HEK293 (cell line): ENCODE results near the gene HTR3B.

Experiments used
- CTCF ChIA-PET: fragments of 350-600 bp; formaldehyde crosslinking; extraction: SDS; loops from one replicate; lab custom pipeline; 2021; ENCODE audit warnings: antibody characterized with exemption; lab: Yijun Ruan, JAX
- POLR2A ChIA-PET: fragments of 300-600 bp; formaldehyde crosslinking; extraction: SDS; loops from one replicate; lab custom pipeline; 2020; ENCODE audit warnings: antibody characterized with exemption, inconsistent platforms; lab: Yijun Ruan, JAX
- H3K27ac ChIP-seq: fragments of 200-500 bp; sonication (Bioruptor generic); 2 replicates; pipeline ENCODE4 v1.5.1; 2014; ENCODE audit warnings: low read depth, low read length, control low read depth, inconsistent platforms; ENCODE audit errors: extremely low read depth
- H3K36me3 ChIP-seq, 2 experiments: fragments of 200-500 bp in 1 of 2; sonication (Bioruptor generic) in 1 of 2; 1 replicate in 1 of 2; 2 replicates in 1 of 2; pipeline ENCODE4 v1.5.1; 2014 to 2017; ENCODE audit warnings: inconsistent platforms in 2 of 2, low read length in 2 of 2; ENCODE audit not compliant: control insufficient read depth in 2 of 2, insufficient read depth in 1 of 2
- H3K4me1 ChIP-seq: fragments of 200-500 bp; sonication (Bioruptor generic); 2 replicates; pipeline ENCODE4 v1.5.1; 2014; ENCODE audit warnings: mild to moderate bottlenecking, low read length, inconsistent platforms; ENCODE audit not compliant: control insufficient read depth, insufficient read depth
- H3K4me3 ChIP-seq: 2 replicates; pipeline ENCODE4 v1.5.1; 2011; ENCODE audit warnings: low read depth, mild to moderate bottlenecking, control low read depth, low read length, moderate library complexity
- H3K9me3 ChIP-seq: fragments of 200-500 bp; sonication (Bioruptor generic); 2 replicates; pipeline ENCODE4 v1.5.1; 2014; ENCODE audit warnings: low read depth, low read length, inconsistent platforms; ENCODE audit not compliant: control insufficient read depth, insufficient read depth
- FEZF1 ChIP-seq: fragments of 450-650 bp; formaldehyde crosslinking; IDR thresholded peaks from 2 replicates; pipeline ENCODE4 v1.5.1; 2016; ENCODE audit warnings: missing biosample characterization, missing genetic modification characterization
- OSR2 ChIP-seq: fragments of 450-650 bp; formaldehyde crosslinking; IDR thresholded peaks from 2 replicates; pipeline ENCODE4 v1.5.1; 2016; ENCODE audit warnings: missing biosample characterization, missing genetic modification characterization
- SP3 ChIP-seq: fragments of 450-650 bp; formaldehyde crosslinking; IDR thresholded peaks from 2 replicates; pipeline ENCODE4 v1.5.1; 2016; ENCODE audit warnings: missing biosample characterization, missing genetic modification characterization
- TRIM28 ChIP-seq: IDR thresholded peaks from 2 replicates; pipeline ENCODE4 v1.6.1; 2011; ENCODE audit warnings: low read length, control low read depth, borderline replicate concordance
- WT1 ChIP-seq: fragments of 450-650 bp; formaldehyde crosslinking; IDR thresholded peaks from 2 replicates; pipeline ENCODE4 v1.5.1; 2016; ENCODE audit warnings: missing biosample characterization, missing genetic modification characterization
- ZNF112 ChIP-seq: fragments of 450-650 bp; formaldehyde crosslinking; IDR thresholded peaks from 2 replicates; pipeline ENCODE4 v1.5.0; 2017; ENCODE audit warnings: missing biosample characterization, missing genetic modification characterization
- ZNF19 ChIP-seq: fragments of 450-650 bp; formaldehyde crosslinking; IDR thresholded peaks from 2 replicates; pipeline ENCODE4; 2016; ENCODE audit warnings: missing biosample characterization, missing genetic modification characterization, low read depth
- ZNF214 ChIP-seq: fragments of 450-650 bp; formaldehyde crosslinking; IDR thresholded peaks from 2 replicates; pipeline ENCODE4 v1.5.1; 2017; ENCODE audit warnings: missing biosample characterization, mild to moderate bottlenecking, missing genetic modification characterization, borderline replicate concordance
- ZNF324 ChIP-seq: fragments of 450-650 bp; formaldehyde crosslinking; IDR thresholded peaks from 2 replicates; pipeline ENCODE4 v1.5.1; 2016; ENCODE audit warnings: missing biosample characterization, missing genetic modification characterization
- ZNF518A ChIP-seq: fragments of 450-650 bp; formaldehyde crosslinking; conservative IDR thresholded peaks from 2 replicates; pipeline ENCODE4 v1.5.1; 2016; ENCODE audit warnings: low read depth, missing biosample characterization, missing genetic modification characterization
- ZNF529 ChIP-seq: fragments of 450-650 bp; formaldehyde crosslinking; IDR thresholded peaks from 2 replicates; pipeline ENCODE4 v1.5.1; 2017; ENCODE audit warnings: missing genetic modification characterization, missing biosample characterization; ENCODE audit not compliant: insufficient replicate concordance
- ZNF610 ChIP-seq: fragments of 450-650 bp; formaldehyde crosslinking; IDR thresholded peaks from 2 replicates; pipeline ENCODE4 v1.5.1; 2016; ENCODE audit warnings: missing biosample characterization, missing genetic modification characterization, borderline replicate concordance
- ZNF624 ChIP-seq: fragments of 450-650 bp; formaldehyde crosslinking; IDR thresholded peaks from 2 replicates; pipeline ENCODE4 v1.5.1; 2017; ENCODE audit warnings: missing biosample characterization, missing genetic modification characterization
- ZNF626 ChIP-seq: fragments of 450-650 bp; sonication (Bioruptor Pico); formaldehyde crosslinking; IDR thresholded peaks from 2 replicates; pipeline ENCODE4 v1.5.1; 2018; ENCODE audit warnings: missing biosample characterization, missing genetic modification characterization, inconsistent platforms
- ZNF660 ChIP-seq: fragments of 450-650 bp; IDR thresholded peaks from 2 replicates; pipeline ENCODE4 v1.5.1; 2018; ENCODE audit warnings: missing biosample characterization, mild to moderate bottlenecking, missing genetic modification characterization
- ZNF768 ChIP-seq: fragments of 450-650 bp; formaldehyde crosslinking; IDR thresholded peaks from 2 replicates; pipeline ENCODE4 v1.5.1; 2018; ENCODE audit warnings: missing biosample characterization, mild to moderate bottlenecking, missing genetic modification characterization
- ZNF792 ChIP-seq: fragments of 450-650 bp; formaldehyde crosslinking; IDR thresholded peaks from 2 replicates; pipeline ENCODE4 v1.5.1; 2016; ENCODE audit warnings: missing biosample characterization, missing genetic modification characterization
- ZNF837 ChIP-seq: fragments of 450-650 bp; formaldehyde crosslinking; IDR thresholded peaks from 2 replicates; pipeline ENCODE4 v1.5.1; 2016; ENCODE audit warnings: missing biosample characterization, missing genetic modification characterization
- TF ChIP-seq, protein P1 (sequence below): fragments of 450-650 bp; formaldehyde crosslinking; IDR thresholded peaks from 2 replicates; pipeline ENCODE4 v1.5.1; 2016; ENCODE audit warnings: missing biosample characterization, missing genetic modification characterization
- TF ChIP-seq, protein P2 (sequence below): fragments of 450-650 bp; formaldehyde crosslinking; IDR thresholded peaks from 2 replicates; pipeline ENCODE4 v1.5.0; 2017; ENCODE audit warnings: missing biosample characterization, missing genetic modification characterization, borderline replicate concordance
- TF ChIP-seq, protein P3 (sequence below): fragments of 450-650 bp; formaldehyde crosslinking; IDR thresholded peaks from 2 replicates; pipeline ENCODE4 v1.5.1; 2016; ENCODE audit warnings: missing biosample characterization, missing genetic modification characterization
- TF ChIP-seq, protein P4 (sequence below): fragments of 450-650 bp; formaldehyde crosslinking; IDR thresholded peaks from 2 replicates; pipeline ENCODE4 v1.5.1; 2016; ENCODE audit warnings: missing biosample characterization, missing genetic modification characterization, borderline replicate concordance

HTR3B gene

GRCh38 chr11:113901141-113901540, 3.5 kb upstream of the HTR3B start:
- ChIA-PET CTCF (interaction anchor here (1.3 kb wide), 1 partner anchor 360 kb away, joined by 10 read pairs; no protein-coding TSS in a partner anchor), POLR2A (no interaction called here)
- Histone ChIP-seq H3K4me3 (no peak overlapping the region), H3K36me3 (no peaks in the 10 kb centered on the region), H3K27ac (no peak overlapping the region), H3K4me1 (0 out of 2 replicates have a peak, but pooled peaks cover 3% of the 10 kb centered on the region), H3K9me3 (no peaks in the 10 kb centered on the region)
- no peak for TF ChIP-seq ZNF112
- no peak for TF ChIP-seq ZNF610 (tag by site-specific recombination)
- TF ChIP-seq ZNF529 (tag by site-specific recombination), result no peak
- TF ChIP-seq SP3 (tag by site-specific recombination), result no peak
- TF ChIP-seq WT1 (tag by site-specific recombination), result no peak
- TF ChIP-seq, protein P1, sequence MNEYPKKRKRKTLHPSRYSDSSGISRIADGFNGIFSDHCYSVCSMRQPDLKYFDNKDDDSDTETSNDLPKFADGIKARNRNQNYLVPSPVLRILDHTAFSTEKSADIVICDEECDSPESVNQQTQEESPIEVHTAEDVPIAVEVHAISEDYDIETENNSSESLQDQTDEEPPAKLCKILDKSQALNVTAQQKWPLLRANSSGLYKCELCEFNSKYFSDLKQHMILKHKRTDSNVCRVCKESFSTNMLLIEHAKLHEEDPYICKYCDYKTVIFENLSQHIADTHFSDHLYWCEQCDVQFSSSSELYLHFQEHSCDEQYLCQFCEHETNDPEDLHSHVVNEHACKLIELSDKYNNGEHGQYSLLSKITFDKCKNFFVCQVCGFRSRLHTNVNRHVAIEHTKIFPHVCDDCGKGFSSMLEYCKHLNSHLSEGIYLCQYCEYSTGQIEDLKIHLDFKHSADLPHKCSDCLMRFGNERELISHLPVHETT, result no peak
- TF ChIP-seq OSR2 (tag by site-specific recombination), result no peak
- TF ChIP-seq, protein P2, sequence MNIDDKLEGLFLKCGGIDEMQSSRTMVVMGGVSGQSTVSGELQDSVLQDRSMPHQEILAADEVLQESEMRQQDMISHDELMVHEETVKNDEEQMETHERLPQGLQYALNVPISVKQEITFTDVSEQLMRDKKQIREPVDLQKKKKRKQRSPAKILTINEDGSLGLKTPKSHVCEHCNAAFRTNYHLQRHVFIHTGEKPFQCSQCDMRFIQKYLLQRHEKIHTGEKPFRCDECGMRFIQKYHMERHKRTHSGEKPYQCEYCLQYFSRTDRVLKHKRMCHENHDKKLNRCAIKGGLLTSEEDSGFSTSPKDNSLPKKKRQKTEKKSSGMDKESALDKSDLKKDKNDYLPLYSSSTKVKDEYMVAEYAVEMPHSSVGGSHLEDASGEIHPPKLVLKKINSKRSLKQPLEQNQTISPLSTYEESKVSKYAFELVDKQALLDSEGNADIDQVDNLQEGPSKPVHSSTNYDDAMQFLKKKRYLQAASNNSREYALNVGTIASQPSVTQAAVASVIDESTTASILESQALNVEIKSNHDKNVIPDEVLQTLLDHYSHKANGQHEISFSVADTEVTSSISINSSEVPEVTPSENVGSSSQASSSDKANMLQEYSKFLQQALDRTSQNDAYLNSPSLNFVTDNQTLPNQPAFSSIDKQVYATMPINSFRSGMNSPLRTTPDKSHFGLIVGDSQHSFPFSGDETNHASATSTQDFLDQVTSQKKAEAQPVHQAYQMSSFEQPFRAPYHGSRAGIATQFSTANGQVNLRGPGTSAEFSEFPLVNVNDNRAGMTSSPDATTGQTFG, result no peak
- no peak for TF ChIP-seq ZNF214 (tag by site-specific recombination)
- TF ChIP-seq ZNF19 (tag by site-specific recombination), result no peak
- TF ChIP-seq ZNF837 (tag by site-specific recombination), result no peak
- TF ChIP-seq, protein P3, sequence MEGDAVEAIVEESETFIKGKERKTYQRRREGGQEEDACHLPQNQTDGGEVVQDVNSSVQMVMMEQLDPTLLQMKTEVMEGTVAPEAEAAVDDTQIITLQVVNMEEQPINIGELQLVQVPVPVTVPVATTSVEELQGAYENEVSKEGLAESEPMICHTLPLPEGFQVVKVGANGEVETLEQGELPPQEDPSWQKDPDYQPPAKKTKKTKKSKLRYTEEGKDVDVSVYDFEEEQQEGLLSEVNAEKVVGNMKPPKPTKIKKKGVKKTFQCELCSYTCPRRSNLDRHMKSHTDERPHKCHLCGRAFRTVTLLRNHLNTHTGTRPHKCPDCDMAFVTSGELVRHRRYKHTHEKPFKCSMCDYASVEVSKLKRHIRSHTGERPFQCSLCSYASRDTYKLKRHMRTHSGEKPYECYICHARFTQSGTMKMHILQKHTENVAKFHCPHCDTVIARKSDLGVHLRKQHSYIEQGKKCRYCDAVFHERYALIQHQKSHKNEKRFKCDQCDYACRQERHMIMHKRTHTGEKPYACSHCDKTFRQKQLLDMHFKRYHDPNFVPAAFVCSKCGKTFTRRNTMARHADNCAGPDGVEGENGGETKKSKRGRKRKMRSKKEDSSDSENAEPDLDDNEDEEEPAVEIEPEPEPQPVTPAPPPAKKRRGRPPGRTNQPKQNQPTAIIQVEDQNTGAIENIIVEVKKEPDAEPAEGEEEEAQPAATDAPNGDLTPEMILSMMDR (tag by site-specific recombination), result no peak
- no peak for TF ChIP-seq ZNF624 (tag by site-specific recombination)
- no peak for TF ChIP-seq ZNF324 (tag by site-specific recombination)
- TF ChIP-seq ZNF626 (tag by site-specific recombination), result no peak

DNA sequence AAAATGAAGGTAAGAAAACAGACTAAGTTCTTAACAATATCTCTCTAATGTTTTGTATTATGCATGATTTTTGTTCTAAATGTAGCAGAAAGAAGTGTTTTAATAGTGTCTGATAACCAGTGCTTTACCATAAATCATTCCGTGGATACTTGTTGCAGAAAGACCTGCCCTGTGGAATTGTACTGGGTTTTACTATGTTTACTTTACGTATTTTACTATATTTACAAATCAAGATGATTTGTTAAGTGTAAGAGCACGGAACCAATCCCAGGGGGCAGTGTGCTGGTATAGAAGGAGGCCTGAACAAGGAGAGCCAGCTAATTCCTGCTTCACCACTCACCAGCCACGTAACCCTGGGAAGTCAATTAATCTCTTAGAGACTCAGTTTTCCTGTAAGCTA, 1.4 kb downstream of the HTR3B start:
- peaks cover 18% of the 10 kb centered on the region for H3K4me1 ChIP-seq
- ChIA-PET CTCF (interaction anchor here (0.6 to 5.9 kb wide), 18 partner anchors 9 to 356 kb away, joined by 3 to 67 read pairs (median 4); partner anchors contain the start of gene HTR3A), POLR2A (interaction anchor here (0.9 kb wide), 1 partner anchor 31 kb away, joined by 3 read pairs; the partner anchor contains the start of gene USP28)
- no peaks in the 10 kb centered on the region for H3K36me3 ChIP-seq
- no peaks in the 10 kb centered on the region for H3K9me3 ChIP-seq
- no peak overlapping the region for H3K4me3 ChIP-seq
- H3K27ac ChIP-seq, result peak overlapping the region; percentile 54
- TF ChIP-seq ZNF768 (tag by site-specific recombination), result no peak
- no peak; the same call in 1 of the 2 replicates for TF ChIP-seq ZNF518A (tag by site-specific recombination)
- TF ChIP-seq FEZF1 (tag by site-specific recombination), result peak; percentile 86
- TF ChIP-seq ZNF660, result no peak
- TF ChIP-seq TRIM28, result peak; percentile 77; the same call in 1 of the 2 replicates
- TF ChIP-seq, protein P4, sequence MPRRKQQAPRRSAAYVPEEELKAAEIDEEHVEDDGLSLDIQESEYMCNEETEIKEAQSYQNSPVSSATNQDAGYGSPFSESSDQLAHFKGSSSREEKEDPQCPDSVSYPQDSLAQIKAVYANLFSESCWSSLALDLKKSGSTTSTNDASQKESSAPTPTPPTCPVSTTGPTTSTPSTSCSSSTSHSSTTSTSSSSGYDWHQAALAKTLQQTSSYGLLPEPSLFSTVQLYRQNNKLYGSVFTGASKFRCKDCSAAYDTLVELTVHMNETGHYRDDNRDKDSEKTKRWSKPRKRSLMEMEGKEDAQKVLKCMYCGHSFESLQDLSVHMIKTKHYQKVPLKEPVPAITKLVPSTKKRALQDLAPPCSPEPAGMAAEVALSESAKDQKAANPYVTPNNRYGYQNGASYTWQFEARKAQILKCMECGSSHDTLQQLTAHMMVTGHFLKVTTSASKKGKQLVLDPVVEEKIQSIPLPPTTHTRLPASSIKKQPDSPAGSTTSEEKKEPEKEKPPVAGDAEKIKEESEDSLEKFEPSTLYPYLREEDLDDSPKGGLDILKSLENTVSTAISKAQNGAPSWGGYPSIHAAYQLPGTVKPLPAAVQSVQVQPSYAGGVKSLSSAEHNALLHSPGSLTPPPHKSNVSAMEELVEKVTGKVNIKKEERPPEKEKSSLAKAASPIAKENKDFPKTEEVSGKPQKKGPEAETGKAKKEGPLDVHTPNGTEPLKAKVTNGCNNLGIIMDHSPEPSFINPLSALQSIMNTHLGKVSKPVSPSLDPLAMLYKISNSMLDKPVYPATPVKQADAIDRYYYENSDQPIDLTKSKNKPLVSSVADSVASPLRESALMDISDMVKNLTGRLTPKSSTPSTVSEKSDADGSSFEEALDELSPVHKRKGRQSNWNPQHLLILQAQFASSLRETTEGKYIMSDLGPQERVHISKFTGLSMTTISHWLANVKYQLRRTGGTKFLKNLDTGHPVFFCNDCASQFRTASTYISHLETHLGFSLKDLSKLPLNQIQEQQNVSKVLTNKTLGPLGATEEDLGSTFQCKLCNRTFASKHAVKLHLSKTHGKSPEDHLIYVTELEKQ (tag by site-specific recombination), result peak; percentile 57; the same call in 1 of the 2 replicates
- TF ChIP-seq ZNF792 (tag by site-specific recombination), result no peak
